K562 (cell line): Measurements from ENCODE around the gene UPK2. TPM values are rescaled to one million over a fixed set of nuclear protein-coding genes. Genes with fewer than 3 reads are reported as not detected.

ENCODE experiments used
- ARID4B ChIP-seq: sonication (generic); formaldehyde crosslinking; IDR thresholded peaks from 2 replicates; pipeline ENCODE4 v1.8.0; 2022; ENCODE audit warnings: mild to moderate bottlenecking, missing genetic modification reagents
- E2F5 ChIP-seq: sonication (generic); formaldehyde crosslinking; IDR thresholded peaks from 2 replicates; pipeline ENCODE4 v1.8.0; 2022; ENCODE audit warnings: mild to moderate bottlenecking, missing genetic modification reagents
- HCFC1 ChIP-seq: IDR thresholded peaks from 2 replicates; pipeline ENCODE4 v1.6.1; 2012; ENCODE audit warnings: low read depth, low read length, improper control_type of control experiment
- MAZ ChIP-seq, 2 experiments: fragments of 450-650 bp in 1 of 2; sonication (generic) in 1 of 2; formaldehyde crosslinking; IDR thresholded peaks in 1 of 2; conservative IDR thresholded peaks in 1 of 2; 2 replicates each; pipeline versions ENCODE4 v1.4.0 to v1.5.0; 2020; ENCODE audit warnings: mild to moderate bottlenecking in 1 of 2, missing genetic modification reagents in 1 of 2
- MTA1 ChIP-seq: fragments of 450-650 bp; IDR thresholded peaks from 2 replicates; pipeline ENCODE4 v1.6.1; 2017; ENCODE audit warnings: borderline replicate concordance
- PHB2 ChIP-seq: fragments of 450-650 bp; IDR thresholded peaks from 2 replicates; pipeline ENCODE4 v1.6.1; 2017; ENCODE audit warnings: low read depth
- PRDM10 ChIP-seq: fragments of 450-650 bp; IDR thresholded peaks from 2 replicates; pipeline ENCODE4 v1.6.1; 2018; ENCODE audit not compliant: partially characterized antibody
- ZBTB12 ChIP-seq: fragments of 250-450 bp; sonication (Bioruptor Pico); IDR thresholded peaks from 2 replicates; pipeline ENCODE4 v1.4.0; 2020
- polyA plus RNA-seq, 8 experiments: library from polyadenylated mRNA; depleted of rRNA in 4 of 8; stranded (reverse) in 5 of 8; unstranded in 3 of 8; fragments of >200 nt; fragmentation: Nextera tagmentation in 2 of 8; fragmentation: Illumina TruSeq in 1 of 8; extraction: Ambion mirVana in 2 of 8; extraction: Trizol in 1 of 8; gene quantifications; 2 replicates each; pipeline versions ENCODE4 v1.2.1 to v1.2.3, GENCODE V29; 2011 to 2014; ENCODE audit warnings: inconsistent platforms in 1 of 8, missing spikeins in 1 of 8
- total RNA-seq, 7 experiments: library from RNA; depleted of rRNA in 6 of 7; stranded (reverse); fragments of >200 nt in 6 of 7; fragmentation: Illumina TruSeq in 2 of 7; extraction: Trizol in 2 of 7; gene quantifications; 2 replicates each; pipeline versions ENCODE4 v1.2.1 to v1.2.3, GENCODE V29; 2011 to 2021; ENCODE audit warnings: low replicate concordance in 1 of 7
- TF ChIP-seq, protein P1 (sequence below), 2 experiments: IDR thresholded peaks in 1 of 2; conservative IDR thresholded peaks in 1 of 2; 2 replicates each; pipeline ENCODE4 v1.6.1; 2016; ENCODE audit warnings: low read depth in 2 of 2, mild to moderate bottlenecking in 1 of 2, missing compliant biosample characterization in 1 of 2, missing genetic modification characterization in 1 of 2, moderate library complexity in 1 of 2
- TF ChIP-seq, protein P2 (sequence below), 3 experiments: fragments of 200-800 bp in 1 of 3; sonication (Bioruptor generic) in 1 of 3; sonication (generic) in 1 of 3; formaldehyde crosslinking in 1 of 3; IDR thresholded peaks; 2 replicates each; pipeline versions ENCODE4 v1.6.1 to v1.8.0; 2016 to 2022; ENCODE audit warnings: mild to moderate bottlenecking in 2 of 3, missing compliant biosample characterization in 2 of 3, missing genetic modification characterization in 2 of 3, missing genetic modification reagents in 1 of 3

Gene UPK2
- total and polyA plus RNA-seq, 9 of the 15 experiments (the other 6 are each of a cell fraction or from before 2014, with no cell fraction given) = not detected

- TF ChIP-seq, protein P1, sequence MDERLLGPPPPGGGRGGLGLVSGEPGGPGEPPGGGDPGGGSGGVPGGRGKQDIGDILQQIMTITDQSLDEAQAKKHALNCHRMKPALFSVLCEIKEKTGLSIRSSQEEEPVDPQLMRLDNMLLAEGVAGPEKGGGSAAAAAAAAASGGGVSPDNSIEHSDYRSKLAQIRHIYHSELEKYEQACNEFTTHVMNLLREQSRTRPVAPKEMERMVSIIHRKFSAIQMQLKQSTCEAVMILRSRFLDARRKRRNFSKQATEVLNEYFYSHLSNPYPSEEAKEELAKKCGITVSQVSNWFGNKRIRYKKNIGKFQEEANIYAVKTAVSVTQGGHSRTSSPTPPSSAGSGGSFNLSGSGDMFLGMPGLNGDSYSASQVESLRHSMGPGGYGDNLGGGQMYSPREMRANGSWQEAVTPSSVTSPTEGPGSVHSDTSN (CRISPR knock-in tag; IDR thresholded peaks at IDR 0.05; ENCODE audit: low read depth) = peak; percentile 58
- TF ChIP-seq, protein P1 (tag; conservative IDR thresholded peaks at IDR 0.05; ENCODE audit: low read depth) = peak; percentile 93
- TF ChIP-seq PHB2 (no peak), ZBTB12 (no peak), MTA1 (no peak), PRDM10 (no peak), HCFC1 (no peak), E2F5 (CRISPR knock-in tag) (no peak), MAZ (CRISPR knock-in tag; conservative IDR thresholded peaks at IDR 0.05 in 1 of 2, IDR thresholded peaks at IDR 0.05 in 1 of 2) (peak; percentile 65 to 94; a peak in 3 of 4 replicates), ARID4B (0 out of 2 replicates have a peak, but pooled peaks have one; percentile 52)
- TF ChIP-seq, protein P2, sequence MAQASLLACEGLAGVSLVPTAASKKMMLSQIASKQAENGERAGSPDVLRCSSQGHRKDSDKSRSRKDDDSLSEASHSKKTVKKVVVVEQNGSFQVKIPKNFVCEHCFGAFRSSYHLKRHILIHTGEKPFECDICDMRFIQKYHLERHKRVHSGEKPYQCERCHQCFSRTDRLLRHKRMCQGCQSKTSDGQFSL (CRISPR knock-in tag; IDR thresholded peaks at IDR 0.05) = no peak
- TF ChIP-seq, protein P2 (tag; IDR thresholded peaks at IDR 0.05) = no peak
Observed at GRCh38 chr11:118980191-118980881, 24.2 kb downstream of the UPK2 start (continued).
